ENCODE data around the gene ANKRD9.
A peak's percentile ranks its signal among the peaks of the same experiment; 100 is the strongest.

The ANKRD9 gene

GRCh38 chr14:102512793-102513300 lies 3.3 kb upstream of the ANKRD9 start:
- no peak for DNase-seq

GRCh38 chr14:102511538-102511937 lies 2.0 kb upstream of the ANKRD9 start:
- DNase-seq = no peak

- DNase-seq = peak; percentile 68
Observed at GRCh38 chr14:102510616-102511520, 1.3 kb upstream of the ANKRD9 start.

GRCh38 chr14:102508774-102509745 lies 516 bp downstream of the ANKRD9 start:
- no peak for DNase-seq

GRCh38 chr14:102508410-102508773 lies 1.2 kb downstream of the ANKRD9 start:
- no peak for DNase-seq

- DNase-seq = no peak
Observed at GRCh38 chr14:102507857-102508312, 1.7 kb downstream of the ANKRD9 start.

- DNase-seq = no peak
Observed at GRCh38 chr14:102507081-102507856, 2.3 kb downstream of the ANKRD9 start.

GRCh38 chr14:102506626-102506925 lies 3.0 kb downstream of the ANKRD9 start:
- no peak for DNase-seq

- no peak for DNase-seq
Observed at GRCh38 chr14:102505775-102506625, 3.6 kb downstream of the ANKRD9 start.

- no peak for DNase-seq
Observed at GRCh38 chr14:102505000-102505619, 4.5 kb downstream of the ANKRD9 start.

GRCh38 chr14:102504328-102504999 lies 5.1 kb downstream of the ANKRD9 start:
- no peak for DNase-seq

- DNase-seq = no peak
Observed at GRCh38 chr14:102503641-102504327, 5.8 kb downstream of the ANKRD9 start.

GRCh38 chr14:102502571-102502970 lies 7.0 kb downstream of the ANKRD9 start:
- DNase-seq = no peak

- DNase-seq = no peak
Observed at GRCh38 chr14:102501751-102502315, 7.7 kb downstream of the ANKRD9 start.

GRCh38 chr14:102500713-102501112 lies 8.9 kb downstream of the ANKRD9 start:
- DNase-seq = no peak

- DNase-seq = no peak
Observed at GRCh38 chr14:102500158-102500662, 9.4 kb downstream of the ANKRD9 start.

GRCh38 chr14:102499401-102500157 lies 10.0 kb downstream of the ANKRD9 start:
- DNase-seq = no peak

- no peak for DNase-seq
Observed at GRCh38 chr14:102498678-102499265, 10.8 kb downstream of the ANKRD9 start.

Data from activated CD8-positive, alpha-beta memory T cell treated with anti-CD3 and anti-CD28 coated beads, Interleukin-2, amount 50 U/mL, for 48 hours (primary cell).